ENCODE measurements around the gene ODC1.

DNA sequence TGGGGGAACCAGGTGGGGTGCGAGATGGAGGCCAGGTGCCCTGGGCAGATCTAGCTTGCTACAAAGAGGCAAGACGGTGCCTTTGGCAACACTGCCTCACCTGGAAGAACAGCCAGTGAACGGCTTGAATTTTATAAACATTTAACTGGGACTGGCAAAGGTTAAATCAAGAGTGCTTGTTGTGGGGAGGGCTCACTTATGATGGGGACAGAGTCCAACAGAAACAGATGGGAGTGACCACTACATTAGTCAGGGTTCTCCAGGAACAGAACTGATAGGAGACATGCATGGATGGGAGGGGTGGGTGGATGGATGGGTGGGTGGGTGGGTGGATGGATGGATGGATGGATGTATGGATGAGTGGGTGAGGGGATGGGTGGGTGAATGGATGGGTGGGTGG lies 19.2 kb downstream of the ODC1 start:
- TF ChIP-seq, protein P1, sequence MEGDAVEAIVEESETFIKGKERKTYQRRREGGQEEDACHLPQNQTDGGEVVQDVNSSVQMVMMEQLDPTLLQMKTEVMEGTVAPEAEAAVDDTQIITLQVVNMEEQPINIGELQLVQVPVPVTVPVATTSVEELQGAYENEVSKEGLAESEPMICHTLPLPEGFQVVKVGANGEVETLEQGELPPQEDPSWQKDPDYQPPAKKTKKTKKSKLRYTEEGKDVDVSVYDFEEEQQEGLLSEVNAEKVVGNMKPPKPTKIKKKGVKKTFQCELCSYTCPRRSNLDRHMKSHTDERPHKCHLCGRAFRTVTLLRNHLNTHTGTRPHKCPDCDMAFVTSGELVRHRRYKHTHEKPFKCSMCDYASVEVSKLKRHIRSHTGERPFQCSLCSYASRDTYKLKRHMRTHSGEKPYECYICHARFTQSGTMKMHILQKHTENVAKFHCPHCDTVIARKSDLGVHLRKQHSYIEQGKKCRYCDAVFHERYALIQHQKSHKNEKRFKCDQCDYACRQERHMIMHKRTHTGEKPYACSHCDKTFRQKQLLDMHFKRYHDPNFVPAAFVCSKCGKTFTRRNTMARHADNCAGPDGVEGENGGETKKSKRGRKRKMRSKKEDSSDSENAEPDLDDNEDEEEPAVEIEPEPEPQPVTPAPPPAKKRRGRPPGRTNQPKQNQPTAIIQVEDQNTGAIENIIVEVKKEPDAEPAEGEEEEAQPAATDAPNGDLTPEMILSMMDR (IDR thresholded peaks at IDR 0.05): no peak
- TF ChIP-seq POLR2A (IDR thresholded peaks at IDR 0.05): no peak
